H1 (cell line): ENCODE measurements around the gene MATN4. TPM values are rescaled to one million over a fixed set of nuclear protein-coding genes. Genes with fewer than 3 reads are reported as not detected.

Source experiments
- CBX8 ChIP-seq: fragments of 300-800, 300-1000 bp; sonication (generic); IDR thresholded peaks from 2 replicates; pipeline ENCODE4 v1.7.1; 2016; ENCODE audit warnings: low read depth, low read length, borderline replicate concordance
- GTF2F1 ChIP-seq: IDR thresholded peaks from 2 replicates; pipeline ENCODE4 v1.6.1; 2012; ENCODE audit warnings: low read depth, low read length, improper control_type of control experiment, borderline replicate concordance
- RAD21 ChIP-seq, 2 experiments: IDR thresholded peaks in 1 of 2; conservative IDR thresholded peaks in 1 of 2; 2 replicates each; pipeline ENCODE4 v1.6.1; 2011; ENCODE audit warnings: low read depth in 2 of 2, low read length in 2 of 2, improper control_type of control experiment in 1 of 2, inconsistent platforms in 1 of 2, mild to moderate bottlenecking in 1 of 2, moderate library complexity in 1 of 2
- RXRA ChIP-seq: IDR thresholded peaks from 2 replicates; pipeline ENCODE4 v1.6.1; 2011; ENCODE audit warnings: low read depth, mild to moderate bottlenecking, low read length, moderate library complexity; ENCODE audit not compliant: insufficient read depth
- SAP30 ChIP-seq: fragments of 300-600 bp; sonication (generic); IDR thresholded peaks from 2 replicates; pipeline ENCODE4 v1.7.1; 2012; ENCODE audit warnings: low read length, moderate library complexity, mild to moderate bottlenecking, inconsistent platforms; ENCODE audit not compliant: insufficient read depth, insufficient replicate concordance
- SIX5 ChIP-seq: IDR thresholded peaks from 2 replicates; pipeline ENCODE4 v1.6.1; 2011; ENCODE audit warnings: mild to moderate bottlenecking, low read depth, low read length
- SP1 ChIP-seq: IDR thresholded peaks from 2 replicates; pipeline ENCODE4 v1.6.1; 2011; ENCODE audit warnings: low read depth, low read length
- TAF7 ChIP-seq: optimal IDR thresholded peaks from 2 replicates; pipeline ENCODE3; 2011; ENCODE audit warnings: low read depth, mild to moderate bottlenecking, inconsistent platforms, low read length, moderate library complexity, borderline replicate concordance
- TCF12 ChIP-seq: IDR thresholded peaks from 2 replicates; pipeline ENCODE4 v1.6.1; 2011; ENCODE audit warnings: low read depth, mild to moderate bottlenecking, low read length
- polyA plus RNA-seq, 7 experiments: library from polyadenylated mRNA; depleted of rRNA in 3 of 7; stranded (reverse) in 5 of 7; unstranded in 2 of 7; fragments of >200 nt in 5 of 7; fragments of 200-250 nt in 2 of 7; gene quantifications; 1 replicate in 5 of 7; 2 replicates in 1 of 7; 4 replicates in 1 of 7; pipeline versions ENCODE4 v1.2.1 to v1.2.3, GENCODE V29; 2011 to 2013; ENCODE audit warnings: missing spikeins in 2 of 7, mixed read lengths in 2 of 7
- total RNA-seq: library from RNA; stranded (reverse); fragmentation: NEBNext Ultra II Directional; extraction: Animal tissue kit (Norgen Biotek cat#: 25700); gene quantifications from 2 replicates; pipeline ENCODE4 v1.2.1, GENCODE V29; 2021
- TF ChIP-seq, protein P1 (sequence below): fragments of 300-600 bp; sonication (generic); IDR thresholded peaks from 2 replicates; pipeline ENCODE4 v1.7.1; 2012; ENCODE audit warnings: low read length, moderate library complexity, mild to moderate bottlenecking, inconsistent platforms; ENCODE audit not compliant: insufficient replicate concordance
- TF ChIP-seq, protein P2 (sequence below): IDR thresholded peaks from 2 replicates; pipeline ENCODE4 v1.6.1; 2012; ENCODE audit warnings: inconsistent platforms

The MATN4 gene
- total and polyA plus RNA-seq, 2 of the 8 experiments (the other 6 are each of a cell fraction or from before 2014, with no cell fraction given), result 2.1 to 4.4 TPM

DNA sequence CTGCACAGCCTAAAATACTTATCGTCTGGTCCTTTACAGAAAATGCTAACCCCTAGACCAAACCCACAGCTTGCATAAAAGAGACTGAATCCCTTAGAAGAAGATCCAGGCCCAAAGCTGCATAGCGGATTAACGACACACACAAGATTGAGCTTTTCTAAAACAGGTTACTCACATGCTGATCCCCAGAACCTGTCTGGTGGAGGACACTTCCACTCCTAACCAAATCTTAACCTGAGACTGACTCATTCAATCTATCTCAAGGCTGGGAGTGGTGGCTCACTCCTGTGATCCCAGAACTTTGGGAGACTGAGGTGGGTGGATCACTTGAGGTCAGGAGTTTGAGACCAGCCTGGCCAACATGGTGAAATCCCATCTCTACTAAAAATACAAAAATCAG lies 50.9 kb downstream of the MATN4 start (continued):
- TF ChIP-seq, protein P1, sequence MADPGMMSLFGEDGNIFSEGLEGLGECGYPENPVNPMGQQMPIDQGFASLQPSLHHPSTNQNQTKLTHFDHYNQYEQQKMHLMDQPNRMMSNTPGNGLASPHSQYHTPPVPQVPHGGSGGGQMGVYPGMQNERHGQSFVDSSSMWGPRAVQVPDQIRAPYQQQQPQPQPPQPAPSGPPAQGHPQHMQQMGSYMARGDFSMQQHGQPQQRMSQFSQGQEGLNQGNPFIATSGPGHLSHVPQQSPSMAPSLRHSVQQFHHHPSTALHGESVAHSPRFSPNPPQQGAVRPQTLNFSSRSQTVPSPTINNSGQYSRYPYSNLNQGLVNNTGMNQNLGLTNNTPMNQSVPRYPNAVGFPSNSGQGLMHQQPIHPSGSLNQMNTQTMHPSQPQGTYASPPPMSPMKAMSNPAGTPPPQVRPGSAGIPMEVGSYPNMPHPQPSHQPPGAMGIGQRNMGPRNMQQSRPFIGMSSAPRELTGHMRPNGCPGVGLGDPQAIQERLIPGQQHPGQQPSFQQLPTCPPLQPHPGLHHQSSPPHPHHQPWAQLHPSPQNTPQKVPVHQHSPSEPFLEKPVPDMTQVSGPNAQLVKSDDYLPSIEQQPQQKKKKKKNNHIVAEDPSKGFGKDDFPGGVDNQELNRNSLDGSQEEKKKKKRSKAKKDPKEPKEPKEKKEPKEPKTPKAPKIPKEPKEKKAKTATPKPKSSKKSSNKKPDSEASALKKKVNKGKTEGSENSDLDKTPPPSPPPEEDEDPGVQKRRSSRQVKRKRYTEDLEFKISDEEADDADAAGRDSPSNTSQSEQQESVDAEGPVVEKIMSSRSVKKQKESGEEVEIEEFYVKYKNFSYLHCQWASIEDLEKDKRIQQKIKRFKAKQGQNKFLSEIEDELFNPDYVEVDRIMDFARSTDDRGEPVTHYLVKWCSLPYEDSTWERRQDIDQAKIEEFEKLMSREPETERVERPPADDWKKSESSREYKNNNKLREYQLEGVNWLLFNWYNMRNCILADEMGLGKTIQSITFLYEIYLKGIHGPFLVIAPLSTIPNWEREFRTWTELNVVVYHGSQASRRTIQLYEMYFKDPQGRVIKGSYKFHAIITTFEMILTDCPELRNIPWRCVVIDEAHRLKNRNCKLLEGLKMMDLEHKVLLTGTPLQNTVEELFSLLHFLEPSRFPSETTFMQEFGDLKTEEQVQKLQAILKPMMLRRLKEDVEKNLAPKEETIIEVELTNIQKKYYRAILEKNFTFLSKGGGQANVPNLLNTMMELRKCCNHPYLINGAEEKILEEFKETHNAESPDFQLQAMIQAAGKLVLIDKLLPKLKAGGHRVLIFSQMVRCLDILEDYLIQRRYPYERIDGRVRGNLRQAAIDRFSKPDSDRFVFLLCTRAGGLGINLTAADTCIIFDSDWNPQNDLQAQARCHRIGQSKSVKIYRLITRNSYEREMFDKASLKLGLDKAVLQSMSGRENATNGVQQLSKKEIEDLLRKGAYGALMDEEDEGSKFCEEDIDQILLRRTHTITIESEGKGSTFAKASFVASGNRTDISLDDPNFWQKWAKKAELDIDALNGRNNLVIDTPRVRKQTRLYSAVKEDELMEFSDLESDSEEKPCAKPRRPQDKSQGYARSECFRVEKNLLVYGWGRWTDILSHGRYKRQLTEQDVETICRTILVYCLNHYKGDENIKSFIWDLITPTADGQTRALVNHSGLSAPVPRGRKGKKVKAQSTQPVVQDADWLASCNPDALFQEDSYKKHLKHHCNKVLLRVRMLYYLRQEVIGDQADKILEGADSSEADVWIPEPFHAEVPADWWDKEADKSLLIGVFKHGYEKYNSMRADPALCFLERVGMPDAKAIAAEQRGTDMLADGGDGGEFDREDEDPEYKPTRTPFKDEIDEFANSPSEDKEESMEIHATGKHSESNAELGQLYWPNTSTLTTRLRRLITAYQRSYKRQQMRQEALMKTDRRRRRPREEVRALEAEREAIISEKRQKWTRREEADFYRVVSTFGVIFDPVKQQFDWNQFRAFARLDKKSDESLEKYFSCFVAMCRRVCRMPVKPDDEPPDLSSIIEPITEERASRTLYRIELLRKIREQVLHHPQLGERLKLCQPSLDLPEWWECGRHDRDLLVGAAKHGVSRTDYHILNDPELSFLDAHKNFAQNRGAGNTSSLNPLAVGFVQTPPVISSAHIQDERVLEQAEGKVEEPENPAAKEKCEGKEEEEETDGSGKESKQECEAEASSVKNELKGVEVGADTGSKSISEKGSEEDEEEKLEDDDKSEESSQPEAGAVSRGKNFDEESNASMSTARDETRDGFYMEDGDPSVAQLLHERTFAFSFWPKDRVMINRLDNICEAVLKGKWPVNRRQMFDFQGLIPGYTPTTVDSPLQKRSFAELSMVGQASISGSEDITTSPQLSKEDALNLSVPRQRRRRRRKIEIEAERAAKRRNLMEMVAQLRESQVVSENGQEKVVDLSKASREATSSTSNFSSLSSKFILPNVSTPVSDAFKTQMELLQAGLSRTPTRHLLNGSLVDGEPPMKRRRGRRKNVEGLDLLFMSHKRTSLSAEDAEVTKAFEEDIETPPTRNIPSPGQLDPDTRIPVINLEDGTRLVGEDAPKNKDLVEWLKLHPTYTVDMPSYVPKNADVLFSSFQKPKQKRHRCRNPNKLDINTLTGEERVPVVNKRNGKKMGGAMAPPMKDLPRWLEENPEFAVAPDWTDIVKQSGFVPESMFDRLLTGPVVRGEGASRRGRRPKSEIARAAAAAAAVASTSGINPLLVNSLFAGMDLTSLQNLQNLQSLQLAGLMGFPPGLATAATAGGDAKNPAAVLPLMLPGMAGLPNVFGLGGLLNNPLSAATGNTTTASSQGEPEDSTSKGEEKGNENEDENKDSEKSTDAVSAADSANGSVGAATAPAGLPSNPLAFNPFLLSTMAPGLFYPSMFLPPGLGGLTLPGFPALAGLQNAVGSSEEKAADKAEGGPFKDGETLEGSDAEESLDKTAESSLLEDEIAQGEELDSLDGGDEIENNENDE, result no peak
- no peak for TF ChIP-seq SIX5
- no peak for TF ChIP-seq CBX8
- no peak for TF ChIP-seq TAF7
- TF ChIP-seq SAP30, result no peak
- no peak for TF ChIP-seq TCF12
- no peak for TF ChIP-seq SP1
- no peak for TF ChIP-seq RXRA
- no peak for TF ChIP-seq GTF2F1
- TF ChIP-seq, protein P2, sequence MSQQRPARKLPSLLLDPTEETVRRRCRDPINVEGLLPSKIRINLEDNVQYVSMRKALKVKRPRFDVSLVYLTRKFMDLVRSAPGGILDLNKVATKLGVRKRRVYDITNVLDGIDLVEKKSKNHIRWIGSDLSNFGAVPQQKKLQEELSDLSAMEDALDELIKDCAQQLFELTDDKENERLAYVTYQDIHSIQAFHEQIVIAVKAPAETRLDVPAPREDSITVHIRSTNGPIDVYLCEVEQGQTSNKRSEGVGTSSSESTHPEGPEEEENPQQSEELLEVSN, result no peak
- no peak for TF ChIP-seq RAD21 (IDR thresholded peaks at IDR 0.05 in 1 of 2, conservative IDR thresholded peaks at IDR 0.05 in 1 of 2; ENCODE audit: low read depth in 2 of 2, low read length in 2 of 2)
